ENCODE measurements around the gene FMN2. TPM values are rescaled to one million over a fixed set of nuclear protein-coding genes. Genes with fewer than 3 reads are reported as not detected.

FMN2 gene
- under 0.01 and 0.19 TPM in 2 replicates for total RNA-seq

DNA sequence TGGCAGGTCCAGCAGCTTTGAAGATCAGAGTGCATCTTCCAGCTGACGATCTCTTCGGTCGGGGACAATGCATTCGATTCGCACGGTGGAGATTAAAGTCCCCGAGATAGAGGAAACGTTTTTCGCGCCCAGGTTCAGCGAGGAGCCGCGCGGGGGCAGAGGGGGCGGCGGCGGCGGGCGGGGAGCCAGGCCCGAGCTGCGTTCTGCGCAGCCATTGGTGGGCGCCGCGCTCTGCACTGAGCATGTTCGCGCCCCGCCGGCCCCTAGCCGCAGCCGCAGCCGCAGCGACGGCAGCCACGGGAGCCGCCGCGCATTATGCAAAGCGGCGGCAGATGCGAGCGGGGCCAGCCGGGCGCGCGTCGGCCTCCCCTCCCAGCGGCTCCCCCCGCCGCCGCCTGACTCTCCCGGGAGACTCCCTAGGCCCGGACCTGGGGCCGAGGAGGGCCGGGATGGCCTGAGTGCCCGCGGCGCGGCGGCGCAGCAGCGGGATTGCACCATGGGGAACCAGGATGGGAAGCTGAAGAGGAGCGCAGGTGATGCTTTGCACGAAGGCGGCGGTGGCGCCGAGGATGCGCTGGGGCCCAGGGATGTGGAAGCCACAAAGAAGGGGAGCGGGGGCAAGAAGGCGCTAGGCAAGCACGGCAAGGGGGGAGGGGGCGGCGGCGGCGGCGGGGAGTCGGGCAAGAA, at the start of gene FMN2:
FMN2 (plus strand) TSS at position 270 of the 687 bp plus-strand sequence; CDS start at position 497, 227 bp downstream.

Small RNAs within 50 kb of the gene (small RNA-seq; reads per million reads assigned to genes)
- not detected for gene RF00019

All from vein endothelial cell (primary cell).